HG03460 (cell line): ENCODE results near the gene TTC34.

ENCODE experiments used
- ATAC-seq: cut with Tn5 transposase; IDR thresholded peaks from one replicate; pipeline ENCODE4 v1.9.1; 2021; ENCODE audit not compliant: unreplicated experiment

Gene TTC34

DNA sequence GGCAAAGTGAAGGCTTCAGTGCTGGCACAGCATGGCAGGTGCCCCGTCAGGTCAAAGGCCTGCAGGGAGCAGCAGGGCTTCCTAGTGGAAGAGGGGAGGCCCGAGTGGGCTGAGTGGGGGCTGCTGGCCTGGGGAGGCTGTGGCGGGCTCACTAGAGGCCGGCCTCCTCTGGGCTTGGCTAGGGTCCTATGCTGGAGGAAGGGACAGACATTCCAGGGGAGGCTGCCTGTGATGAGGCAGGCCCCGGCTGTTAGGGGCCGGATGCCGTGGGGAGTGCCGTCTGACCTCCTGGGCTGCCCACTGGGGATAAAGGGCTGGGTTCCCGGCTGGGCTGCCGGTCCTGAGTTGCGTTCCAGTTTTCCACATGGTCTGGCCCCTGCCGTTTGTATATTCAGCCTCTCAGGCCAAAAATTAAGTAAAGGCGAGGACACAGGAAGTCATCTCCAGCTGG lies 193.8 kb downstream of the TTC34 start:
- ATAC-seq = no peak

DNA sequence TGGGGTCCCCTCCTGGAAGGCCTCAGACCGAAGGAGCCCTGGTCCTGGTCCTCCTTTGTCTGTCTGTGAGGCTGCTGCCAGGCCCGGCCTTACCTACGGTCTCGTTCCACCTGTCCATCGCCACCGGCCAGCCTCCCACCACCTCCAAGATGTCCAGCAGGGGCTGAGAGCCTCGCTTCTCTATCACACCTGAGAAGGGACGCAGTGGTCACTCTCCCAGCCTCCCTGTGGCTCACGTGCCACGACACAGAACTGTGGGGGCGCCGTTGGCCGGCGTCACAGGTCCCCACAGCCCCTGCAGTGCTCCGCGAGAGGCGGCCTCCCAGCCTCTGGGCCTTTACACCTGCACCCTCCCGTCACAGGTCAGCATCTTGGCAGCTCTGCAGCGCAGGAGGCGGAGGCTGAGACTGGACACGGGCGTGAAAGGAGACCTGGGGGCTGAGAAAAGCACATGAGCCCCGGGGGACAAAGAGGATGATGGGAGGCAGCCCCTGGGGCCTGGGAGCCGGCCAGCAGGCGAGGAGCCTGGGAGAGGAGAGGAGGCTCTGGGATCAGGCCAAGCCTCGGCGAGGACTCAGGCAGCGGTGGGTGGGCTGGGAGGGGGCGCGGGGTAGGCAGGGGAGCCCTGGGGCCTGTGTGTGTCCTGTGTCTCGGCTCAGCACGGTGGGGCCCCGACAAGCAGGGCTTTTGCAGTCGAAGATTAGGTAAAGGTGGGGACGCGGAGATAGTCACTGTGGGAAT lies 194.4 kb downstream of the TTC34 start:
- no peak for ATAC-seq

DNA sequence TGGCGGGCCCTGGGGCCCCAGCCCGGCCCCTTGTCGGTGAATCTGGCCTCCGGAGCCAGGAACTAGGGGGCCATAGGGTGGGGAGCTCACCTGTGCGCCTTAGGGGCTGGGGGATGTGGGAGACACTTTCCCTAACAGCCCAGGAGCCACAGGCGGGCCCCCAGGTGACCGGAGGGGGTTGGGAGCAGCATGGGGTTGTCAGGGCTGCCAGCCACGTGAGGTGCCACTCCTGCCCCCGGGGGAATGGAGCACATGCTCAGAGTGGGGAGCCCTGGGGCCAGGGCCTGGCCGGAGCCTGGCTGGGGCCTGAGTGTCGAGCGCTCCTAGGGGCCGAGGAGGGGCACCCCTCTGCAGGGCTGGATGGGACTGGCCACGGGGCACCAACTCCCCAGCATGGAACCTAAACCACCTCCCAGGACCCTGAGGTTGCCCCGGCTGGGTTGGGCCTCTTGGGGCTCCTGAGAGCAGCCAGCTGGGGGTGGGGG lies 195.1 kb downstream of the TTC34 start:
- no peak for ATAC-seq

DNA sequence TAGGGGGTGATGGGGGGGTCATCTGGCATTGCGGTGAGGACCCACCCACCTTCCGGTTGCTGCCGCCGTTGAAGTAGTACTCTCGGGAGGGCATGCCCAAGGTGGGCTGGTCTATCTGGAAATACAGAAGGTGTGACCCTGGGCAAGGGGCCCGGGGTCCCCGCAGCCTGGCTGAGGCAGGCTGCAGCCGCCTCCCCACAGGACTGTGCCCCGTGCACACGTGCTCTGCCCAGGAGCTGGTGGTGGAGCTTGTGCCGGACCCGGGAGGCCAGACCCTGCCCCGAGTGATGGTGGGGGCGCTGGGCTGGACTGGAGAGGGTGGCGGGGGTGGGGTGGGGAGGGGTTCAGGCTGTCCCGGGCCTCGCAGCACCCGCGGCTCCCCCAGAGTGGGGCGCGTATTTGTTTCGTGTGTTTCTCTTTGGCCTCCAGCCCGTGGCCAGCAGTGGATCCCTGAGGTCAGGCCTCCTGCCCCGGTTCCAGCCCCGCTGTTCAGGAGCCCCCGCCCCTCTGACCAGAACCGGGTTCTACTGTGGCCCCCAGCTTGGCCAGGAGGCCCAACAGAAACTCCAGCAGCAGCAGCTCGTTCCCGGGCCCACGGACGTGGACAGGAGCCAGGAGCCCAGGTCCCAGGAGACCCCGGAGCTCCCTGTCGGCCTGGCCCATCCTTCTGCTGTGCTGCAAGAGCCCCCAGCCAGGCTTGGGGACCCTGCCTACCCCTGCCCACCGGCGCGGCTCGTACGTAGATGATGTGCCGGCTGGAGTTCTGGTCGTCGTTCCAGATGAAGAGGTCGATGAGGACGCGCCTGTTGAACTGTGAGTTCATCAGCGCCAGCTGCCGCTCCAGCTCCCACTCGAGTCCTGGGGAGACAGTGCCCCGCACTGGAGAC lies 195.7 kb downstream of the TTC34 start:
- ATAC-seq = no peak

DNA sequence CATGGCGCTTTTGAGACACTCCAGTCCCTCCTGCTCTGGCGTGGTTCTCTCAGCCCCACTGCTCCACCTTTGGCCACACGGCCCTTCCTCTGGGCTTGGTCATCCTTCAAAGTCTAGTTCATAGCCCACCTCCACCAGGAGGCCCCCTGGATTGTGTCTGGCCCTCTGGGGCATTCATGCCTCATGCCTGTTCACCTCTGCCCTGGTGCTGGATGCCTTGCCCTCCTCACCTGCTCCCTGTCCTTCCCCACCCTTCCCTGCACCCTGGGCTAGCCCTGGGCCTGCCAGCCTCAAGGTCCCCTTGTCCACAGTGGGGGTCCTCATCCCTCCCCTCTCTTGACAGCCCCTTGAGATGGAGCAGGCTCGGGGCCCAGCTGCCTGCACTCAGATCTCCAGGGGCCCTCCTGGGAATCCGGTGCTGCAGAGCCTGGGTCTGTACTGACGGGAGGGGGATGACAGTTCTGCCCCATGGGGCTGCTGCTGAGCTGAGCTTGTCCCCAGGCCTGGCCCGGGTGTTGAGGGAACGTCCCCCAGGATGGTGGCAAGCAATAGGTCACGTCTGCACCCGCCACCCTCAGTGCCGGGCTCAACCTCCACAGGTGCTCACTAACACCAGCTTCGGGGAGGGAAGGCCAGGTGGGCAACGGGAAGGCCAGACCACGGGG lies 196.5 kb downstream of the TTC34 start:
- ATAC-seq = no peak

DNA sequence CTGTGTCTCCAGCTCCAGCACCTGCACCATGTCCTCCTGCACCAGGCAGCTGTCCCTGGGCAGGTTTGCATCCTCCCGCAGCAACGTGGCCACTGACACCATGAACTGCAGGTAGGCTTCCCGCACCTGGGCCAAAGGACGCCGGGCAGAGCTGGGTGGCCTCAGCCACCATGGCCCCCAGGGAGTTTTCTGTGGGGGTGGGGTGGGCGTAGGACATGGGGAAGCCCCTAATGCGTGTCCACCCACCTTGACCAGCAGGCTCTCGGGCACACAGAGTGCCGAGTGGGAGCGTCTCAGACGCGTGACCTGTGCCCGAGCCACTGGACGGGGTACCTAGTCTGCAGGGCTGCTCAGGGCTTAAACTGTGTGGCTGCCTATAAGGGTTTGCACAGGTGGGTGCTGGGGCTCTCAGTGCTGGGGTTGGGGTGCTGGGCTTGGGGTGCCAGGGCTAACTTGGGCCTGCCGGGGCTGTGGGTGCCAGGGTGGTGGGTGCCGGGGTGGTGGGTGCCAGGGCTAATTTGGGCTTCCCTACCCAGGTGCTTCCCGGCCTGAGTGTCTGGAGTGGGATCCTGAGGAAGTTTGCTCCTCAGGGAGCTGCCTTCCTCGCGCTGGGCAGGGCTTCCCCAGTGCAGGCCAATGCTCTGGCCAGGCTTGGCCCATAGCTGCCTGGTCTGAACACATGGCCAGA lies 197.2 kb downstream of the TTC34 start:
- no peak for ATAC-seq

DNA sequence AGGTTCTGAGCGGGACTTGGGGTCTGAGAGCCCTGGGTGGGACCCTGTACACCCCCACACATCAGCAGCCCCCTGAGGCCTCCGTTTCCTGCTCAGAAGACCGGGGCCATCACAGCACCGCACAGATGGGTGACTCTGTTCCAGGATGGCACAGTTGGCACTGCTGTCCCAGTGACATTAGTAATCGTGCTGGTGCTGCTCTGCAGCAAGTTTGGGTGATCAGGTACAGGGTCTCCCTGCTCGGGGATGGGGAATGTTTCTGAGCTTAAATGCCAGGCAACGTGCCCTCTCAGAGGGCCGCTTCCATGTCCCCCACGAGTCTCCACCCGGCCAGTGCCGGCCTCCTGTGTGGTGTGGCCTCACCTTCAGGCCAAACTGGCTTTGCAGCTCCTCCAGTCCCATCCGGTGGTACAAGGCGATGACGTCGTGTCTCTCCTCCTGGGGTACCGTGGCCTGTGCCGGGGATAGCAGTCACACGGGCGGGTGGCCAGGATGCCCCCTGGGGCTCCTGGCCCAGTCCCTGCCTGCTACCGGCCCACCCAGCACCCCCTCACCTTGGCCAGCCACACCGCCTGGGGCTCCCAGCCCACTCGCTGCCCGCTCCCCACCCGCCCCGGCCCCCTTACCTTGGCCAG lies 197.9 kb downstream of the TTC34 start:
- ATAC-seq = no peak

DNA sequence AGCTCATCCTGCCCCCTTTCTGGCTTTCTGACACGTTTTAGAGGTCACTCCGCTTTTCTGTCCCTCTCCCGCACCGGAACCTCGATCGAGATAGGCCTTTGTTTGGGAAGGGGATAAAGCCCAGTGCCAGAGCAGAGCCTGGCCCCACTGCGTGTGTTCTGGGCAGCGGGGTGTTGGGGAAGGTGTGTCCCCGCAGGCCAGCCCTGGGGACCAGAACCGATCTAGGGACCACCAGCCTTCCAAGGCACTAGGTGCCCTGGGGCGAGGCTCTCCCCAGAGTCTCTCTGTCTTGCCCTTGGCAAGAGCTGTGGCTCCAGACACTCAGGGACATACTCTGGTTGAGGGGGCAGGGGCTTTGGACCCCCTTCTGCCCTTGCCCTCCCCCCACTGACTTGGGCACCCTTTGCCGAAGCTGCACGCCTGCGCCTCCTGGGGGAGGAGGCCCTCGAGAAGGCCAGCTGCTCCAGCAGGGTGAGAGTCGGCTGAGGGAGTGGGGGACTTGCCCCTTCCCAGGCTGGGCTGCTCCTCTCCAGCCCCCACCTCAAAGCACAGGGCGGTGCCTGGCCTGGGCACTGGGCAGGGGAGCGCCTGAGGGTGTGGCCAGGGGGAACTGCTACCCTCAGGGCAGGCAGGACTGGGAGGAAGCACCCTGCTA lies 198.5 kb downstream of the TTC34 start:
- no peak for ATAC-seq

DNA sequence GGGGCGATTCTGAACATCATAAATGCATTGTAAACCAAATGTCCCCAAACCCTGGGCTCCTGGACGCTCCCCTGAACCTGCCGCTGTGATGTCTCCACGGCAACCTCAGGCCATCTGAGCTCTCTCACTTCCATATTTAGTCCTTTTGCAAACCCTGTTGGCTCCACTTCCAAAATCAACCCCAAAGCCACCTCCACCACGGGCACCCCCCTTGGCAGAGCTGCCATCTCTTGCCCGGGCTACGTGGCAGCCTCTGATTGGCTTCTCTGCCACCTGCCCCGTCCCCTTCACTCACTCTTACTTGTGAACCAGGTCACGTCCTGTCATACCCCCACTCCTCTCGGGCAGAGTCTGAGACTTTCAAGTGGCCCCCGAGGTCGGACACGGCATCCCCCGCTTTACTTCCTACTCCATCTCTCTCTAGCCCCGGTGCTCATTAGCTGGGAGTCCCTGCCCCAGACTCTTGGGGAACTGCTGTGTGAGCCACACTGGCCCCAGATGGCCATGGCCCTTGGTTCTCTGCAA lies 199.1 kb downstream of the TTC34 start:
- no peak for ATAC-seq

DNA sequence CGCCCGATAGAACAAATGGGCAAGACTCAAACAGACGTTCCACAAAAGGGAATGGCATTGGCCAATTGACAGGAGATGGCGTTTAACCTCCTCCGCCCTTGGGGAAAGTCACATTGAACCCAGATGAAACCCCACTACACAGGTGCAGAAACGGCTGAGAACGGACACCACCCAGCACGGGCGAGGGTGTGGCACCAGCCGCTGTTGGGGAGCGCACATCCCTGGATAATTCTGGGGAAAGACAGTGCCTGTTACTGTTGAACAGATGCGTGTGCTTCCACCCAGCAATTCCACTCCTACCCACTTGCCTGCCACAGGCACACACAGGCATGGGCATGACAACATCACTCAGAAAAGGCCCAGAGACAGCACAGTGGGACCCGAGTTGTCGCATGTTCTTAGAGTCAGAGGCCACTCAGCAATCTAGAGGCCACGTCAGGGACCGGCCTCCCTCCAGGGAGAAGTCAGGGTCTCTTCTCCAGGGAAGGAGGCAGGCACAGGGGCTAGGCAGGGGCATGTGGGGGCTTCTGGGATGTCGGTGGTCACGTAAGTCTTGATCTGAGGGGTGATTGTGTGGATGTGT lies 199.7 kb downstream of the TTC34 start:
- ATAC-seq = no peak

DNA sequence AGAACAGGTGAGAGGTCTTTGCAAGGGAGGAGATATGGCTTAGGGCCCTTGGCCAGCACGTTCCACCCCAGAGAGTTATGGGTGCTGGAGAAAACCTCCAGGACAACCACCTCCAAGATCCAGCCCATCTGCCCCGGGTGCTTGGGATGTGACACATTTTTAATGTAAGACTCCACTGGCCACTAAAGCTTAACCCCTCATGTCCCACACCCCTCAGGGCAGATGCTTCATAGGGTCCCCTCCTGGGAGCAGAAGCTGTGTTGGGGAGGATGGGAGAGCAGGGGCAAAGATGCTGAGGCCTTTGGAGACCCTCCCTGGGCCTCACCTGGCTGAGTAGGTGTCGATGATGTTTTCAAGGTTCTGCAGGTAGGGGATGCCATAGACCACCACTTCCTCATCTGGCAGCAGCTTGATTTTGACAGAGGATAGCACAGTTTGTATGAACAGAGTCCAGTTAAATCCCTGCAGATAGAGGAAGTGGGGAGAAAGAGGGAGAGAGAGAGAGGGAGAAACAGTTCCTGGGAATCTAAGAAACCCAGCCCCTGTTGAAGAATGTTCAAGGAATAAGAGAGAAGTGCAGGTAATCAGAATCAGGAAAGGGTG lies 203.1 kb downstream of the TTC34 start:
- no peak for ATAC-seq

DNA sequence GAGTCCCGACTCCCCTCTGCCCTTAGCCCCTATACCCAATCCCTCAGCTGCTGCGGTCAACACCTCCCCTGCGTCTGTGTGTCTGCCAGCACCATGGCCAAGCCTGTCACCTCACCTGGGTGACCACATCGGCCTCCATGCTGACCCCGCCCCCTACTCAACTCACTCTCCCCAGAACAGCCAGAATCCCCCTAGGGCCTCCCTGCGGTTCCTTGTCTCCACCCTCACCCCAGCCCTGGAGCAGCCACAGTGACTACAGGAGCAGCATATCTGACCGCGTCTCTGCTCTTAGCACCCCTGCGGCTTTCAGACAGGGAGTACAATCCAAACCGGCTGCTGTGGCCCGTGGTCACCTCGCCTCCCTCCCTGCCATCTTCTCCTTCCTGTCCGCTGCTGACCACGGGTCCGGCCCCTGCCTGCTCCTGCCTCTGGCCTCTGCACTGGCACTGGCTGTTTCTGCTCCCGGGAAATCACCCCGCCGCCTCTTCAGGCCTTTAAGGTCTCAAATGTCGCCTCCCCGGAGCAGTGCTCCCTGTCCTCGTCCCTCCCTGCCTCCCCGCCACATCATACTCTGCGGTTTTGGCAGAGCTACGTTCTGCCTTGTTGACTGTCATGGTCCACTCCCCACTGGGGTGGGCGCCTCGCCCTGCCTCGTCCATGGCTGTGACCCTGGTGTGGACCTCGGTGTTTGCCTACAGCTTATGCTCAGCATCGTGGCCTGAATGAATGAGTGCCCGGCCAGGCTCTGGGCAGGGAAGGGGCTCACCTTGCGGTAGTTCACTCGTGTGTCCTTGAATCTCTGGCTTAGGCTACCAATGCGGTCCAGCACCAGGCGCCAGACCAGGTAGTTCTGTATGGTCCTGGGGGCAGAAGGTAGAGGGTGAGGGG lies 203.8 kb downstream of the TTC34 start:
- no peak for ATAC-seq

DNA sequence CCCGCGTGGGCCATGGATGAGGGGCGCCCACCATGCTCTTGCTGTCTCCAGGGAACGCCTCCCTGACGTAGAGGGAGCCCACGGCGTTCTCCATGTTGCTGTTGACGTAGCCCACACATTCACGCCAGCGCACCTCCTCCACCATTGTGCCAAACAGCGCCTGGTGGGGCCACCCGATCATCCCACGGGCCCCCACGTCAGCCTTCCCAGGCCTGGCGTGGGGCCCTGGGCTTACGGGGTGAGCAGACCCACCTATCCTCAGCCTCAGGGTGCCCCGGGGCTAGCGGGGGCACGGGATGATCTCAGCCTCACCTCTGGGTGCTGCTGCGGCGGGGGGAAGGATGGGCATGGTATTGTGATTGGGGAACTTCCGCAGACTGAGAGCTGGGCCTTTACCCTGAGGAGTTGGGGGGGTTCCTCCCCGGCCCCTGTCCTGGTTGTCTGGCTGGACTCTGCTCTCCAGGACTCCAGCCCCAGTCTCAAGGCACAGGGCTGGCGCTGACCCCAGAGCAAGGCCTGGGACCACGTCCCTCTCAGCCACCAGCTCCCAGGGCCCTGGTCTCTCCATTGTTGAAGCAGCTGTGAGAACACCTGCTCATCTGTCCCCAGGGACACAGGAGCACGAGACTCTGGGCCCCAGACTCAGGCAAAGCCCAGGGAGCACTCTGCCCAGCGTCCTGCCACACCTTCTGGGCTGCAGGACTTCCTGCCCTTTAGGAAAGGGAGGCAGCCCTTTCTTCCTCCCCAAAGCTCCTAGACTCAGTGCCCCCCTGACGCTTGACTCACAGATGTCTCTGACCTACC lies 204.8 kb downstream of the TTC34 start:
- no peak for ATAC-seq

DNA sequence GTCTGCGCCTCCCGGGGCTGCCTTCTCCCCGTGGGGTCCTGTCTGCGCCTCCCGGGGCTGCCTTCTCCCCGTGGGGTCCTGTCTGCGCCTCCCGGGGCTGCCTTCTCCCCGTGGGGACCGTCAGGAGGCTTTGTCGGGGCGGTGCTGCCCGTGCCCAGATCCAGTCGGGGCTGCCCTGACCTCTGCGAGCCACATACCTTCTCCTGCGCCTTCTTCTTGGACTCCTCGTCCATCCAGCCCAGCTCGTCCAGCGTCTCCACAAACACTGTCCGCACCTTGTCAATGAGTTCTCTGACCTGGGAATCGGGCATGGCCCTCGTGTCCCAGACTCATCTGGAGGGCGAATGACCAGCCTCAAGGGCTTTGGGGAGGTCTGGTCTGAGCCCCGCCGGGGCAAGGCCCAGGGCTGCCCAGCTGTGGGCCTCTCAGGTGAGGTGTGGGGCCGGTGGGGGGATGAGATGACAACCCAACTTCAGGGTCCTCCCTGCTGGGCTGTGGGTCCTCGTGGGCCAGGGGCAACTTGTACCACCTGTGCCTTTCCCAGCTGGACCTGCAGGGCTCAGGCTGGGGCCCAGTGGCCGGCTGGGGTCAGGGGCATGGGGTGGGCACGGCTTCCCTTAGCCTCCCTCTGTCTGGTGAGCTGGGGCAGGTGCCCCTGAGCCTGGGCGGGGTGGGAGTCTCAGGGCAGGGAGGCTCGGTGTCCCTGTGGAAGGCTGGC lies 205.5 kb downstream of the TTC34 start:
- no peak for ATAC-seq

DNA sequence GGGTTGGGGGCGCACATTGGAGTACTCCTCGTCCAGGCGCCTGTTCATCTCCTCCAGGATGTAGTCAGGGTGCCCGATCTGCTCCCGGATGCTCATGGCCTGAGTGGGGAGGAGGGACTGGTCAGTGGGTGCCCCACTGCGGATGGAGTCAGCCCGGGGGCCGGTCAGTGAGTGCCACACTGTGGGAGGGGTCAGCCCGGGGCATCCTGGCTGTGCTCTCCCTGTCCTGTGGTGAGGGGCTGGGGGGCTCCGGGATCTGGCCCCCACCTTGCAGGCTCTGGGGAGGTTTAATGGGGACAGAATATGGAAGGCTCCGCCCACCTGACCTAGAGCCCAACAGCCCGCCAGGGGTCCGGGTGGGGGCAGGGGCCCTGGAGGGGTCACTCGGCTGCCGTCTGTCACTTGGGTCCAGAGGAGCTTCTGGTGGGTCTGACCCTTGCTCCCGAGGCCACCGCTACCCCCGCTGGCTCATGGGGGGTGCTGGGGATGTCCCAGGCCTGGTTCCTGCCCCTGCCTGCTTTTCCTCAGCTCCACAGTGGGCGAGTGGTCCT lies 206.2 kb downstream of the TTC34 start:
- ATAC-seq = no peak

DNA sequence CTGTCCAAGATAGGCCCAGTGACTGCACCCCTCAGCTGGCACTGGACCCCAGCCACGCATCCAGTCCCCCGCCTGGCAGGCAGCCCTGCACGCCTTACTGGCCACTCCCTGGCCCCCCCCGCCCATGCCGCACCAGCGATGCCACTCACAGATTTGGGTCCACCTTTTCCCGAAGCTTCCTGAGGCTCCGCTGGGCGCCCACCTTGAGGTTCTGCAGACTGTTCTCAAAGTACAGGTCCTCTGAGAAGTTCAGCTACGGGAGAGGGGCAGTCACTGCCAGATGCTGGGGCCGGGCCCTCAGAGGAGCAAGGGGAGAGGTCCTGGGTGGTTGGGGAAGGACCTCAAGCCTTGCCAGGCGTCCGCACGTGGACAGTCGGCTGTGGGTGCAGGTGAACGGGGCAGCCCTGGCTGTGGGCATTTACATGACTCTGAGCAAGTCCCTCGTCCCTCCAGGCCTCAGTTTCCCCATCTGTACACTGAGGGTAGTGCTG lies 206.8 kb downstream of the TTC34 start:
- ATAC-seq = no peak
